ENCODE data around the gene C8B.

The C8B gene

DNA sequence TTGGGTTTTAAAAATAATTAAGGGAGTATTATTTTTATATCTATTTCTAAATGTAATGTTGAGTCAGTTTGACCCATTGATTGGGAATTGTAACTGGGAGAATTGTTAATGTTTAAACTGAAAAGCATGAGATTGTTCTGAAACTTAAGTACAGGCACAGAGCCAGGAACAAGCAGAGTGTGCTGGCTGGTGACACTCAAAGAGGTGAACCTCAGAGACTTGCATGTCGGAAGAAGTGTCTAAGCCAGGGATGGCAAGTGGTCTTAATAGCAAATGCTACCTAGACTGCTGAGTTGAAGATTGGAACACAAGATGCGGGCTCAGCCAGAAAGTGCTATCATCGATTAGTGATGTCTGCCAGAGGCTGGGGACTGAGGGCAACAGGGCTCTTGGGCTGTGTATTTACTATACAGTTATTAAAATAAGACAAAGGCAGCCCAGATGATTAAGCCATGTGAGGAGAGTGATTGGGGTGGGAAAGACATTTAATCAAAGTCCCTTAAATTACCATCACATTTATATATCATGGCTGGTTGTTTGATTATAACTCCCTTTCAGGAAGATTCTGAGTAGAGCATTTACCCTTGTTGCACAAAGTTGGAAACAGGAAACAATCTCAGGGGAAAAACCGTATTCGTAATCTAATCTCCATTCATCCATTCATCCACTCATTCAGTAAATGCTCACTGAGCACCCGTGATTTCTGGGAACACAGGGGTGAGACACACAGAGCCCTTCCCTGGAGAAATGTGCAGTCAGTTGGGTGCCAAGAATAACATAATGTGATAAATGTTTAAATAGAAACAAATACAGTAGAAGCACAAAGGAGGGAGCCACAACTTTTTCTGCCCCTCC lies 68.4 kb downstream of the C8B start:
- Mint-ChIP-seq H3K4me1 (no peaks in the 10 kb centered on the region), H3K27ac (peak overlapping the region in 2 of 3 experiments; percentile 52 to 61), H3K4me3 (no peak overlapping the region), H3K9me3 (no peaks in the 10 kb centered on the region), H3K27me3 (ENCODE audit: low read depth) (peaks cover 16% of the 10 kb centered on the region), H3K36me3 (ENCODE audit: low read depth) (no peaks in the 10 kb centered on the region)
- no peak for TF ChIP-seq CTCF (IDR thresholded peaks at IDR 0.05; ENCODE audit: unreplicated experiment in 3 of 3)

DNA sequence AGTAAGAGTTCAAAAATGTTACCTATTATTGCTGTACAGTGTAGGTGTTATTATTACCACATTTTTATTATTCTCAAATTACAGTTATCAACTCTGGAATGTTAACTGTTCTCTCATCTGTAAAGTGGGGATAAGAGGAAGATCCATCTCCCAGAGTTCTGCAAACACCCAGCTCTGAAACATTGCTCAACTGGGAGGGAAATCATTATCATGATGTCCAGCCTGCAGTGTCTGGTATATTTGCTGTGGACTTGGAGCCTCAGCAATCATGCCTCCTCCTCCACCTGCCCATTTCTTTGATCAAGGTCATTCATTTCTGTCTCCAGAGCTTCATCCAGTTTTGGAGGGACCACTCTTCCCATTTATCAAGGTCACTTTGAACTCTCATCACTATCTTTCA lies 71.8 kb downstream of the C8B start:
- H3K36me3 Mint-ChIP-seq (ENCODE audit: low read depth): no peaks in the 10 kb centered on the region
- H3K4me3 Mint-ChIP-seq: no peak overlapping the region
- no peaks in the 10 kb centered on the region for H3K4me1 Mint-ChIP-seq
- no peak overlapping the region for H3K27ac Mint-ChIP-seq
- H3K9me3 Mint-ChIP-seq: no peaks in the 10 kb centered on the region
- H3K27me3 Mint-ChIP-seq (ENCODE audit: low read depth): no peaks in the 10 kb centered on the region
- no peak for TF ChIP-seq CTCF (IDR thresholded peaks at IDR 0.05; ENCODE audit: unreplicated experiment in 3 of 3)

GRCh38 chr1:56890229-56890628 lies 75.6 kb downstream of the C8B start:
- no peaks in the 10 kb centered on the region for H3K4me1 Mint-ChIP-seq
- peaks cover 4% of the 10 kb centered on the region for H3K27me3 Mint-ChIP-seq (ENCODE audit: low read depth)
- H3K9me3 Mint-ChIP-seq: no peaks in the 10 kb centered on the region
- H3K4me3 Mint-ChIP-seq: no peak overlapping the region
- no peaks in the 10 kb centered on the region for H3K36me3 Mint-ChIP-seq (ENCODE audit: low read depth)
- TF ChIP-seq CTCF (IDR thresholded peaks at IDR 0.05; ENCODE audit: unreplicated experiment in 3 of 3): no peak
- H3K27ac Mint-ChIP-seq: no peak overlapping the region

GRCh38 chr1:56881417-56881816 lies 84.4 kb downstream of the C8B start:
- H3K4me1 Mint-ChIP-seq: no peaks in the 10 kb centered on the region
- H3K9me3 Mint-ChIP-seq: peaks cover 2% of the 10 kb centered on the region
- no peaks in the 10 kb centered on the region for H3K36me3 Mint-ChIP-seq (ENCODE audit: low read depth)
- H3K27ac Mint-ChIP-seq: no peak overlapping the region
- H3K4me3 Mint-ChIP-seq: no peak overlapping the region
- H3K27me3 Mint-ChIP-seq (ENCODE audit: low read depth): peaks cover 17% of the 10 kb centered on the region
- no peak for TF ChIP-seq CTCF (IDR thresholded peaks at IDR 0.05; ENCODE audit: unreplicated experiment in 3 of 3)

DNA sequence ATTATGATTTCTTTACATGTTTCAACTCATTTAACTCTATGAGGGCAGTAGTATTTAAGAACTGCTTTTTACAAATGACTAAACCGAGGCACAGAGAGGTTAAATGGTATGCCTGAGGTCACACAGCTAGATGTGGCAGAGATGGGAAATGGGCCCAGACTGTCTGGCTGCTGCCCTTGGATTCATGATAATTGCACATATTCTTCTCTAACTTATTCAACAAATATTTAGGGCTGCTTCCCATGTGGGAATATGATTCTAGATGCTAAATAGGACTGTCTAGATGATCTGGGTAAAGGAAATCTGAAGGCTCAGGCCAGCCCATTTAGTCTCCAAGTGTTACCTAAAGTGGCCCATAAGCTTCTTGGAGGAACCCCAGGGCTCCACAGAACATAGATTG lies 85.0 kb downstream of the C8B start:
- no peak for TF ChIP-seq CTCF (IDR thresholded peaks at IDR 0.05; ENCODE audit: unreplicated experiment in 3 of 3)
- H3K4me3 Mint-ChIP-seq: no peak overlapping the region
- H3K27ac Mint-ChIP-seq: no peak overlapping the region
- H3K36me3 Mint-ChIP-seq (ENCODE audit: low read depth): no peaks in the 10 kb centered on the region
- H3K9me3 Mint-ChIP-seq: peaks cover 2% of the 10 kb centered on the region
- H3K27me3 Mint-ChIP-seq (ENCODE audit: low read depth): peaks cover 23% of the 10 kb centered on the region
- H3K4me1 Mint-ChIP-seq: no peaks in the 10 kb centered on the region
